Neural cell (in vitro differentiated cells): ENCODE measurements around the gene TBC1D24. TPM values are rescaled to one million over a fixed set of nuclear protein-coding genes. Genes with fewer than 3 reads are reported as not detected.

Source experiments
- H2AFZ ChIP-seq: fragments of 200-600, 300-800 bp; sonication (generic), shearing (Covaris generic); 2 replicates; pipeline ENCODE4 v1.6.0; 2014; ENCODE audit warnings: low read depth, mild to moderate bottlenecking, antibody characterized with exemption, low read length, moderate library complexity
- H3F3A ChIP-seq: fragments of 200-600 bp; shearing (Covaris generic); 2 replicates; pipeline ENCODE4 v1.6.1; 2016; ENCODE audit warnings: mild to moderate bottlenecking, moderate library complexity, mixed read lengths, antibody characterized with exemption, low read length; ENCODE audit not compliant: insufficient read depth, poor library complexity, severe bottlenecking
- H3K27ac ChIP-seq: fragments of 200-600, 300-800 bp; sonication (generic), shearing (Covaris generic); 2 replicates; pipeline ENCODE4 v1.5.1; 2014; ENCODE audit warnings: mild to moderate bottlenecking, low read length, moderate library complexity
- H3K27me3 ChIP-seq: fragments of 300-800, 200-600 bp; sonication (generic), shearing (Covaris generic); 2 replicates; pipeline ENCODE4 v1.6.0; 2014; ENCODE audit warnings: mild to moderate bottlenecking, low read depth, low read length, moderate library complexity; ENCODE audit not compliant: insufficient read depth
- H3K36me3 ChIP-seq: fragments of 300-800, 200-600 bp; sonication (generic), shearing (Covaris generic); 2 replicates; pipeline ENCODE4 v1.5.1; 2014; ENCODE audit warnings: mild to moderate bottlenecking, antibody characterized with exemption, low read length, moderate library complexity; ENCODE audit not compliant: insufficient read depth
- H3K4me2 ChIP-seq: fragments of 300-800, 200-600 bp; sonication (generic), shearing (Covaris generic); 2 replicates; pipeline ENCODE4 v1.6.0; 2014; ENCODE audit warnings: mild to moderate bottlenecking, low read length
- H3K4me3 ChIP-seq: fragments of 300-800, 200-600 bp; sonication (generic), shearing (Covaris generic); 2 replicates; pipeline ENCODE4 v1.5.1; 2014; ENCODE audit warnings: mild to moderate bottlenecking, low read length, moderate library complexity
- H3K79me2 ChIP-seq: fragments of 200-600 bp; shearing (Covaris generic); replicated peaks from 2 replicates; pipeline ENCODE4 v1.6.0; 2014; ENCODE audit warnings: mild to moderate bottlenecking, low read length, moderate library complexity; ENCODE audit not compliant: insufficient read depth
- H3K9ac ChIP-seq: fragments of 300-800, 200-600 bp; sonication (generic), shearing (Covaris generic); 2 replicates; pipeline ENCODE4 v1.6.1; 2016; ENCODE audit warnings: mild to moderate bottlenecking, low read length, mixed read lengths
- H3K9me2 ChIP-seq: fragments of 200-600 bp; shearing (Covaris generic); 2 replicates; pipeline ENCODE4 v1.6.1; 2016; ENCODE audit warnings: mild to moderate bottlenecking, low read length, mixed read lengths; ENCODE audit not compliant: insufficient read depth
- H3K9me3 ChIP-seq: fragments of 200-600, 300-800 bp; sonication (generic), shearing (Covaris generic); 2 replicates; pipeline ENCODE4 v1.6.1; 2016; ENCODE audit warnings: mild to moderate bottlenecking, mixed run types, low read length, moderate library complexity, mixed read lengths
- H4K20me1 ChIP-seq: fragments of 200-600 bp; shearing (Covaris generic); 2 replicates; pipeline ENCODE4 v1.6.1; 2016; ENCODE audit warnings: mild to moderate bottlenecking, mixed run types; ENCODE audit not compliant: insufficient read depth
- EP300 ChIP-seq: fragments of 450-650 bp; conservative IDR thresholded peaks from 2 replicates; pipeline ENCODE4 v1.6.1; 2014; ENCODE audit warnings: antibody characterized with exemption, mild to moderate bottlenecking, moderate library complexity; ENCODE audit not compliant: poor library complexity, severe bottlenecking
- EZH2 ChIP-seq: fragments of 200-600, 300-800 bp; shearing (Covaris generic), sonication (generic); IDR thresholded peaks from 2 replicates; pipeline ENCODE4 v1.6.1; 2014; ENCODE audit warnings: antibody characterized with exemption, low read length, borderline replicate concordance, mild to moderate bottlenecking; ENCODE audit not compliant: insufficient read depth, poor library complexity, severe bottlenecking
- MXI1 ChIP-seq: fragments of 450-650 bp; conservative IDR thresholded peaks from 2 replicates; pipeline ENCODE4 v1.6.1; 2014; ENCODE audit warnings: antibody characterized with exemption, mild to moderate bottlenecking; ENCODE audit not compliant: poor library complexity, severe bottlenecking
- POLR2AphosphoS5 ChIP-seq: IDR thresholded peaks from 2 replicates; pipeline ENCODE4 v1.6.1; 2012
- RAD21 ChIP-seq: fragments of 450-650 bp; conservative IDR thresholded peaks from 2 replicates; pipeline ENCODE4 v1.6.1; 2014; ENCODE audit warnings: antibody characterized with exemption, mild to moderate bottlenecking, moderate library complexity
- SMC3 ChIP-seq: fragments of 450-650 bp; conservative IDR thresholded peaks from 2 replicates; pipeline ENCODE4 v1.6.1; 2014; ENCODE audit warnings: antibody characterized with exemption, mild to moderate bottlenecking, moderate library complexity; ENCODE audit not compliant: poor library complexity
- TAF1 ChIP-seq: IDR thresholded peaks from 2 replicates; pipeline ENCODE4 v1.6.1; 2012; ENCODE audit warnings: low read depth
- polyA plus RNA-seq: library from polyadenylated mRNA; depleted of rRNA; stranded (reverse); fragments of >200 nt; gene quantifications from 2 replicates; pipeline ENCODE4 v1.2.3, GENCODE V29; 2014
- TF ChIP-seq, protein P1 (sequence below): fragments of 450-650 bp; IDR thresholded peaks from 2 replicates; pipeline ENCODE4 v1.5.1; 2014; ENCODE audit warnings: antibody characterized with exemption, mild to moderate bottlenecking, moderate library complexity; ENCODE audit not compliant: poor library complexity, severe bottlenecking
- TF ChIP-seq, protein P2 (sequence below): IDR thresholded peaks from 2 replicates; pipeline ENCODE4 v1.6.1; 2012; ENCODE audit warnings: borderline replicate concordance

The TBC1D24 gene
- polyA plus RNA-seq, 1 donor from 2014 or later = 27.1 TPM

DNA sequence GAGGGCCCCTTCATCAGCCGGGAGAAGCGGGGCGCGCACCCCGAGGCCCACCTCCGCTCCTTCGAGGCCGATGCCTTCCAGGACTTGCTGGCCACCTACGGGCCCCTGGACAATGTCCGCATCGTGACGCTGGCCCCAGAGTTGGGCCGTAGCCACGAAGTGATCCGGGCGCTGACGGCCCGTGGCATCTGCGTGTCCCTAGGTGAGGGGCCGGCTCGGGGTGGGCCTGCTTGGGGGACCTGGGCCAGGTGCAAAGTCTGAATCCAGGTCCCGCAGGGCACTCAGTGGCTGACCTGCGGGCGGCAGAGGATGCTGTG, 52.8 kb downstream of the TBC1D24 start:
- no peaks in the 10 kb centered on the region for H3K36me3 ChIP-seq
- no peak overlapping the region for H3K27ac ChIP-seq
- no peak overlapping the region for H3K4me3 ChIP-seq
- no peaks in the 10 kb centered on the region for H4K20me1 ChIP-seq
- no peaks in the 10 kb centered on the region for H3K9me3 ChIP-seq
- no peaks in the 10 kb centered on the region for H3K9me2 ChIP-seq
- H3K4me2 ChIP-seq = no peak overlapping the region
- no peak overlapping the region for H2AFZ ChIP-seq
- H3K9ac ChIP-seq = no peak overlapping the region
- no peaks in the 10 kb centered on the region for H3K79me2 ChIP-seq
- H3K27me3 ChIP-seq = no peaks in the 10 kb centered on the region
- TF ChIP-seq, protein P1, sequence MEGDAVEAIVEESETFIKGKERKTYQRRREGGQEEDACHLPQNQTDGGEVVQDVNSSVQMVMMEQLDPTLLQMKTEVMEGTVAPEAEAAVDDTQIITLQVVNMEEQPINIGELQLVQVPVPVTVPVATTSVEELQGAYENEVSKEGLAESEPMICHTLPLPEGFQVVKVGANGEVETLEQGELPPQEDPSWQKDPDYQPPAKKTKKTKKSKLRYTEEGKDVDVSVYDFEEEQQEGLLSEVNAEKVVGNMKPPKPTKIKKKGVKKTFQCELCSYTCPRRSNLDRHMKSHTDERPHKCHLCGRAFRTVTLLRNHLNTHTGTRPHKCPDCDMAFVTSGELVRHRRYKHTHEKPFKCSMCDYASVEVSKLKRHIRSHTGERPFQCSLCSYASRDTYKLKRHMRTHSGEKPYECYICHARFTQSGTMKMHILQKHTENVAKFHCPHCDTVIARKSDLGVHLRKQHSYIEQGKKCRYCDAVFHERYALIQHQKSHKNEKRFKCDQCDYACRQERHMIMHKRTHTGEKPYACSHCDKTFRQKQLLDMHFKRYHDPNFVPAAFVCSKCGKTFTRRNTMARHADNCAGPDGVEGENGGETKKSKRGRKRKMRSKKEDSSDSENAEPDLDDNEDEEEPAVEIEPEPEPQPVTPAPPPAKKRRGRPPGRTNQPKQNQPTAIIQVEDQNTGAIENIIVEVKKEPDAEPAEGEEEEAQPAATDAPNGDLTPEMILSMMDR = no peak
- TF ChIP-seq SMC3 (no peak), POLR2AphosphoS5 (no peak), TAF1 (no peak), MXI1 (no peak), EZH2 (no peak), RAD21 (no peak), EP300 (no peak)
- TF ChIP-seq, protein P2, sequence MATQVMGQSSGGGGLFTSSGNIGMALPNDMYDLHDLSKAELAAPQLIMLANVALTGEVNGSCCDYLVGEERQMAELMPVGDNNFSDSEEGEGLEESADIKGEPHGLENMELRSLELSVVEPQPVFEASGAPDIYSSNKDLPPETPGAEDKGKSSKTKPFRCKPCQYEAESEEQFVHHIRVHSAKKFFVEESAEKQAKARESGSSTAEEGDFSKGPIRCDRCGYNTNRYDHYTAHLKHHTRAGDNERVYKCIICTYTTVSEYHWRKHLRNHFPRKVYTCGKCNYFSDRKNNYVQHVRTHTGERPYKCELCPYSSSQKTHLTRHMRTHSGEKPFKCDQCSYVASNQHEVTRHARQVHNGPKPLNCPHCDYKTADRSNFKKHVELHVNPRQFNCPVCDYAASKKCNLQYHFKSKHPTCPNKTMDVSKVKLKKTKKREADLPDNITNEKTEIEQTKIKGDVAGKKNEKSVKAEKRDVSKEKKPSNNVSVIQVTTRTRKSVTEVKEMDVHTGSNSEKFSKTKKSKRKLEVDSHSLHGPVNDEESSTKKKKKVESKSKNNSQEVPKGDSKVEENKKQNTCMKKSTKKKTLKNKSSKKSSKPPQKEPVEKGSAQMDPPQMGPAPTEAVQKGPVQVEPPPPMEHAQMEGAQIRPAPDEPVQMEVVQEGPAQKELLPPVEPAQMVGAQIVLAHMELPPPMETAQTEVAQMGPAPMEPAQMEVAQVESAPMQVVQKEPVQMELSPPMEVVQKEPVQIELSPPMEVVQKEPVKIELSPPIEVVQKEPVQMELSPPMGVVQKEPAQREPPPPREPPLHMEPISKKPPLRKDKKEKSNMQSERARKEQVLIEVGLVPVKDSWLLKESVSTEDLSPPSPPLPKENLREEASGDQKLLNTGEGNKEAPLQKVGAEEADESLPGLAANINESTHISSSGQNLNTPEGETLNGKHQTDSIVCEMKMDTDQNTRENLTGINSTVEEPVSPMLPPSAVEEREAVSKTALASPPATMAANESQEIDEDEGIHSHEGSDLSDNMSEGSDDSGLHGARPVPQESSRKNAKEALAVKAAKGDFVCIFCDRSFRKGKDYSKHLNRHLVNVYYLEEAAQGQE = no peak
- H3F3A ChIP-seq = no peaks in the 10 kb centered on the region

DNA sequence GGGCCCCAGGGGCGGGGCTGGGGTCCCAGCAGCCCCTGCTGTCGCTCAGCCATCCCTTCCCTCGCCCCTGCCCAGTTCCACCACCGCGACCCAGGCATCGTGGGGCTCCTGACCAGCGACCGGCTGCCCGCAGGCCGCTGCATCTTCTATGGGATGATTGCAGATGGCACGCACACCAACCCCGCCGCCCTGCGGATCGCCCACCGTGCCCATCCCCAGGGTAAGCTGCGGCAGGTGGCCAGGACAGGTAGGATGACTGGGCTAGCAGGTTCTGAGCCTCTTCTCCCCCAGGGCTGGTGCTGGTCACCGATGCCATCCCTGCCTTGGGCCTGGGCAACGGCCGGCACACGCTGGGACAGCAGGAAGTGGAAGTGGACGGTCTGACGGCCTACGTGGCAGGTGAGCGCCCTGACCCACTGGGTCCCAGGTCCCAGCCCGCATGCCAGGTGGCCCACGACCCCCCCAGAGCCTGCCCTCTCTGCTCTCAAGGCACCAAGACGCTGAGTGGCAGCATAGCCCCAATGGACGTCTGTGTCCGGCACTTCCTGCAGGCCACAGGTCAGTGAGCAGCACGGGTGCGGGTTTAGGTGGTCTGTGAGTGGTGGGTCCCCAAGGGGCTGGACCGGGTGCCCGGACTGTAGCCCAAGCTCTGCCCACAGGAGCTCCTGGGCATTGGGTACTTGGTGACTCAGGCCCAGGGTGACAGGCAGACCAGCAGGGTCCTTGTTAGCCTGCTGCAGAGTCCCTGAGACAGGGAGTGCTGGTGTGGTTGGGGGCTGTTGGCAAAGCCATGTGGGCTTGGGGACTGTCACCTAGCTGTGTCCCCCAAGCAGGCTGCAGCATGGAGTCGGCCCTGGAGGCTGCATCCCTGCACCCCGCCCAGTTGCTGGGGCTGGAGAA, 53.5 kb downstream of the TBC1D24 start:
- Histone ChIP-seq H4K20me1 (no peaks in the 10 kb centered on the region), H3K4me2 (no peak overlapping the region), H3K79me2 (no peaks in the 10 kb centered on the region), H3K4me3 (no peak overlapping the region), H3K27ac (no peak overlapping the region), H2AFZ (no peak overlapping the region), H3K36me3 (no peaks in the 10 kb centered on the region), H3K9ac (no peak overlapping the region), H3K27me3 (no peaks in the 10 kb centered on the region), H3K9me2 (no peaks in the 10 kb centered on the region), H3F3A (no peaks in the 10 kb centered on the region), H3K9me3 (no peaks in the 10 kb centered on the region)
- TF ChIP-seq POLR2AphosphoS5 (no peak), EP300 (no peak), MXI1 (no peak), EZH2 (no peak), TAF1 (no peak), SMC3 (no peak), RAD21 (no peak)
- TF ChIP-seq, protein P2 = no peak
- TF ChIP-seq, protein P1 = no peak
